SK-N-SH treated with all-trans-retinoic acid at 6 μM for 48 hours (cell line): ENCODE data around the gene RPS19.

ENCODE experiments used
- ATAC-seq: fragments of 200-7000 bp; cut with Tn5 transposase; 3 replicates; pipeline ENCODE4 v1.9.1; 2020; ENCODE audit warnings: mild to moderate bottlenecking, moderate library complexity
- ARNTL ChIP-seq: fragments of 450-650 bp; formaldehyde crosslinking; IDR thresholded peaks from 2 replicates; pipeline ENCODE4 v1.5.0; 2020; ENCODE audit warnings: low read depth, mild to moderate bottlenecking, moderate library complexity, borderline replicate concordance
- CREB5 ChIP-seq: fragments of 250-450 bp; sonication (Bioruptor Pico); IDR thresholded peaks from 2 replicates; pipeline ENCODE4 v1.5.1; 2020; ENCODE audit warnings: low read depth, mild to moderate bottlenecking, moderate library complexity
- CSDC2 ChIP-seq: fragments of 250-450 bp; sonication (Bioruptor Pico); IDR thresholded peaks from 2 replicates; pipeline ENCODE4 v1.5.0; 2020; ENCODE audit warnings: mild to moderate bottlenecking, moderate library complexity
- ESRRG ChIP-seq: fragments of 250-450 bp; sonication (Bioruptor Pico); IDR thresholded peaks from 2 replicates; pipeline ENCODE4 v1.6.1; 2021; ENCODE audit warnings: mild to moderate bottlenecking
- GLIS3 ChIP-seq: fragments of 250-450 bp; sonication (Bioruptor Pico); IDR thresholded peaks from 2 replicates; pipeline ENCODE4 v1.5.0; 2020; ENCODE audit warnings: mild to moderate bottlenecking, moderate library complexity
- ISL1 ChIP-seq: fragments of 250-450 bp; sonication (Bioruptor Pico); IDR thresholded peaks from 2 replicates; pipeline ENCODE4 v2.1.2; 2022; ENCODE audit warnings: mild to moderate bottlenecking, moderate library complexity
- OSR1 ChIP-seq: fragments of 250-450 bp; sonication (Bioruptor Pico); IDR thresholded peaks from 2 replicates; pipeline ENCODE4 v1.8.0; 2022; ENCODE audit warnings: moderate library complexity, mild to moderate bottlenecking, inconsistent platforms
- PATZ1 ChIP-seq: fragments of 250-450 bp; sonication (Bioruptor Pico); IDR thresholded peaks from 2 replicates; pipeline ENCODE4 v1.8.0; 2020; ENCODE audit warnings: mild to moderate bottlenecking, moderate library complexity, borderline replicate concordance
- POU6F1 ChIP-seq: fragments of 250-450 bp; sonication (Bioruptor Pico); IDR thresholded peaks from 2 replicates; pipeline ENCODE4 v1.8.0; 2021; ENCODE audit warnings: low read depth, mild to moderate bottlenecking, moderate library complexity, borderline replicate concordance
- PPARA ChIP-seq: fragments of 250-450 bp; sonication (Bioruptor Pico); IDR thresholded peaks from 2 replicates; pipeline ENCODE4 v1.5.0; 2020; ENCODE audit warnings: mild to moderate bottlenecking, borderline replicate concordance
- RARB ChIP-seq: fragments of 250-450 bp; sonication (Bioruptor Pico); IDR thresholded peaks from 2 replicates; pipeline ENCODE4 v1.8.0; 2021; ENCODE audit warnings: mild to moderate bottlenecking, moderate library complexity
- TOX ChIP-seq: fragments of 250-450 bp; sonication (Bioruptor Pico); IDR thresholded peaks from 2 replicates; pipeline ENCODE4 v1.8.0; 2021; ENCODE audit warnings: mild to moderate bottlenecking, moderate library complexity, borderline replicate concordance
- ZC3H10 ChIP-seq: fragments of 250-450 bp; sonication (Bioruptor Pico); IDR thresholded peaks from 2 replicates; pipeline ENCODE4 v1.5.1; 2021; ENCODE audit warnings: mild to moderate bottlenecking, moderate library complexity
- ZFP3 ChIP-seq: fragments of 250-450 bp; sonication (Bioruptor Pico); IDR thresholded peaks from 2 replicates; pipeline ENCODE4 v1.5.0; 2020; ENCODE audit warnings: mild to moderate bottlenecking, moderate library complexity
- ZFP30 ChIP-seq: fragments of 450-650 bp; formaldehyde crosslinking; IDR thresholded peaks from 2 replicates; pipeline ENCODE4 v1.5.0; 2022; ENCODE audit warnings: mild to moderate bottlenecking, moderate library complexity
- ZNF565 ChIP-seq: fragments of 450-650 bp; formaldehyde crosslinking; conservative IDR thresholded peaks from 2 replicates; pipeline ENCODE4 v1.5.0; 2020; ENCODE audit warnings: low read depth, mild to moderate bottlenecking, moderate library complexity
- ZNF70 ChIP-seq: fragments of 450-650 bp; formaldehyde crosslinking; IDR thresholded peaks from 2 replicates; pipeline ENCODE4 v1.5.0; 2020; ENCODE audit warnings: mild to moderate bottlenecking, moderate library complexity
- ZNF8 ChIP-seq: fragments of 450-650 bp; formaldehyde crosslinking; IDR thresholded peaks from 2 replicates; pipeline ENCODE4 v1.5.0; 2020; ENCODE audit warnings: mild to moderate bottlenecking, moderate library complexity

The RPS19 gene

GRCh38 chr19:41862445-41862986, 2.5 kb downstream of the RPS19 start:
- no peak for TF ChIP-seq ZNF565
- TF ChIP-seq CREB5, result no peak
- no peak for TF ChIP-seq PATZ1
- no peak for TF ChIP-seq ZFP3 (CRISPR knock-in tag)
- TF ChIP-seq ZNF70 (CRISPR knock-in tag), result no peak
- no peak for TF ChIP-seq CSDC2 (CRISPR knock-in tag)
- TF ChIP-seq RARB (CRISPR knock-in tag), result no peak
- ATAC-seq, result no peak

GRCh38 chr19:41863209-41863931, 3.3 kb downstream of the RPS19 start:
- no peak for ATAC-seq
- TF ChIP-seq ARNTL (CRISPR knock-in tag) (no peak), TOX (CRISPR knock-in tag) (no peak), CREB5 (no peak), ESRRG (CRISPR knock-in tag) (no peak), ZFP3 (CRISPR knock-in tag) (no peak), PPARA (CRISPR knock-in tag) (no peak), OSR1 (CRISPR knock-in tag) (no peak)
- TF ChIP-seq, all 23 proteins: peak for 0

- no peak for ATAC-seq
- TF ChIP-seq ZNF8 (CRISPR knock-in tag) (no peak), ZC3H10 (no peak), ZFP30 (CRISPR knock-in tag) (no peak), ISL1 (CRISPR knock-in tag) (no peak), TOX (CRISPR knock-in tag) (no peak), ZNF70 (CRISPR knock-in tag) (no peak), CREB5 (no peak), POU6F1 (CRISPR knock-in tag) (no peak), PPARA (CRISPR knock-in tag) (no peak), ARNTL (CRISPR knock-in tag) (no peak), ZFP3 (CRISPR knock-in tag) (no peak)
Observed at GRCh38 chr19:41864374-41864773, 4.3 kb downstream of the RPS19 start.

GRCh38 chr19:41866284-41866683, 6.2 kb downstream of the RPS19 start:
- no peak for ATAC-seq

More at GRCh38 chr19:41866284-41866683, 6.2 kb downstream of the RPS19 start:
- TF ChIP-seq ZNF565 (no peak), CREB5 (no peak), GLIS3 (CRISPR knock-in tag) (no peak)
